ENCODE data around the gene CRIP3.

GRCh38 chr6:43261198-43261597 is 47.4 kb downstream of the CRIP3 start:
- TF ChIP-seq CTCF (IDR thresholded peaks at IDR 0.05) (no peak), POLR2A (IDR thresholded peaks at IDR 0.05) (no peak)

Measured in esophagus squamous epithelium (tissue), 4 donors.